ENCODE results near the gene YIPF2.
"Not testable (repeated sequence)": the region's sequence is repeated elsewhere in the genome, so short reads cannot be mapped to it uniquely, and the experiment has no call there.

YIPF2 gene

DNA sequence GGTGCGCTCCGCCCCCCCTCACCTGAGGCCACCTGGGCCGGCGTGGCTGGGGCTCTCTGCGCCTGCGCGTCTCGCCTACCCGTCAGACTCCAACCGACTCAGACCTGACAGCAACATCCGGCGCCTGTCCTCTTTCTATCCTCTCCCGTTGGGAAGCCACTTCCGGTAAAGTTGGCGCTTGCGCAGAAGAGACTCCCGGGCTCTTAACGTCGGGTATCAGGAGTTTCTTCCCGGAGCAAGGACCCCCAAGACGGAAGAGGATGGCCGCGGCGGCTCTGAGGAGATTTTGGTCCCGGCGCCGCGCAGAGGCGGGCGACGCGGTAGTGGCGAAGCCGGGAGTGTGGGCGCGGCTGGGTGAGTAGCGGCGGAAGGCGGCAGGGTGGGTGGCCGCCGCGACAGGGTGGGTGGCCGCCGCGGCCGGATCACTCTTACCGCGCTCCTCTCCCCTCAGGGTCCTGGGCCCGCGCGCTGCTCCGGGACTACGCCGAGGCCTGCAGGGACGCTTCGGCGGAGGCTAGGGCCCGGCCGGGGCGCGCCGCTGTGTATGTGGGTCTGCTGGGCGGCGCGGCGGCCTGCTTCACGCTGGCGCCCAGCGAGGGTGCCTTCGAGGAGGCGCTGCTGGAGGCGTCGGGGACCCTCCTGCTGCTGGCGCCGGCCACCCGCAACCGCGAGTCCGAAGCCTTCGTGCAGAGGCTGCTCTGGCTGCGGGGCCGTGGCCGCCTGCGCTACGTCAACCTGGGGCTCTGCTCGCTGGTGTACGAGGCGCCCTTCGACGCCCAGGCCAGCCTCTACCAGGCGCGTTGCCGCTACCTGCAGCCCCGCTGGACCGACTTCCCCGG lies at the start of gene YIPF2, which contains the start of gene TIMM29:
TSS of gene YIPF2 (minus strand) at position 77 of the 839 bp plus-strand sequence. CDS start 229 bp downstream, outside the sequence.
TSS of gene TIMM29 (plus strand) at position 249 of the 839 bp plus-strand sequence. CDS start at position 261, 12 bp downstream.
- peak; percentile 95 for DNase-seq (ENCODE audit: low spot score)

DNA sequence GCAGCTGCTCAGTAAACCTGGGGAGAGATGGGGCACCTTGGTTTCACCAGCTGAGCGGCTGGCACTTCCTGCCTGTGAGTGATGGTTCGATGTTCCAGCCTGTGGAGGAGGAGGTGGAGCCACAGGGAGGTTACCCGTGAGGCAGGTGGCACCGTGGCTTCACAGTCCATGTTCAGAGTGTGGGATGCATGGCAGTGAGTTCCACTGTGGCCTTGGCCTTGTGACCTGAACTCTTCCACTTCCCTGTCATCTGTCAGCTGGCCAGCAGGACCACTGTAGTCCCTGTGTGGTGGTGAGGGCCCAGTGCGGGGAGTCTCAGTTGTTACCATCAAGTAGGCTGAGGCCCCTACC lies 49.3 kb upstream of the YIPF2 start:
- DNase-seq (ENCODE audit: low spot score), result no peak

- DNase-seq (ENCODE audit: low spot score), result no peak
Measured at GRCh38 chr19:10976131-10976892, 47.9 kb upstream of the YIPF2 start.

DNA sequence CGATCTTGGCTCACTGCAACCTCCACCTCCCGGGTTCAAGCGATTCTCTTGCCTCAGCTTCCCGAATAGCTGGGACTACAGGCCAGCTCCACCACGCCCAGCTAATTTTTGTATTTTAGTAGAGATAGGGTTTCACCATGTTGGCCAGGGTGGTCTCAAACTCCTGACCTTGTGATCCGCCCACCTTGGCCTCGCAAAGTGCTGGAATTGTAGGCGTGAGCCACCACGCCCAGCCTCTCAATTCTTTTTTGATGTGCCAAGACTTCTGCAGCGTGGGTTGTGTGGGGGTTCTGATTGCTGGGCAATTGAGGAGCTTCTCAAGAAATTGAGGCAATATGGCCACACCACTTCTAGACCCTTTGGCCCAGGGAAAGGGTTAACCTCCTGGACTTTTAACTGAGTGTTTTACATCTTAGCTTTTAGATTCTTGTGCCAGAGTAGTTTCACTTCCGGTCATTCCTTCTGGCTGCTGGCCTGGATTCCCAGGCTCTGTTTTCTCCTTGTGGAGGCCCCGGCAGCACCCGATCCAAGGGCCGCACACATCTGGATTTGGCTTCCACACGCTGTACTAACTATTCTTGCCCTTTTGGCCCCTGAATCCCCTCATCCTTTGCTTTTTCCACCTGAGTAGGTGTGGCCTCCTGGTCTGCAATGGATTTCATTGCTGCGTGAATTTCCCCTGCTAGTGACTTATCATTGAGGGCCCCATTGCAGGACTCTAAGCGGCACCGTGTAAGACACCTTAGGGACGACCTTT lies 47.1 kb upstream of the YIPF2 start:
- no peak for DNase-seq (ENCODE audit: low spot score)

DNA sequence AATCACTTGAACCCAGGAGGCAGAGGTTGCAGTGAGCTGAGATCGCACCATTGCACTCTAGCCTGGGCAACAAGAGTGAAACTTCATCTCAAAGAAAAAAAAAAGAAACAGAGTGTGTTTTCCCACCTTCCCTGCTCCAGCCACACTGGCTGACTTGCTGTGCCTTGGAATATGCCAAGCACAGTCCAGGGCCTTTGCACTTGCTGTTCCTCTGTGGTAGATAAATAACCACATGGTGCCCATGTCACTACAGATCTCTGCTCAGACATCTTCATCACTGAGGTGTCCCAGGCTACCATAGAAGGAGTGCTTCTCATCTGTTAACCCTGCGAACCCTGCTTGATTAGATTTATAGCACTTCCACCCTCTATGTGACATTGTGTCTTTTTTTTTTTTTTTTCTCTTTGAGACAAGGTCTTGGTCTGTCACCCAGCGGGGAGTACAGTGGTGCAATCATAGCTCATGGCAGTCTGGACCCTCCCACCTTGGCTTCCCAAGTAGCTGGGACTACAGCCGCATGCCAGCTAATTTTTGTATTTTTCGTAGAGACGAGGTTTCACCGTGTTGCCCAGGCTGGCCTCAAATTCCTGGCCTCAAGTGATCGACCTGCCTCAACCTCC lies 42.8 kb upstream of the YIPF2 start:
- DNase-seq (ENCODE audit: low spot score), result no peak

DNA sequence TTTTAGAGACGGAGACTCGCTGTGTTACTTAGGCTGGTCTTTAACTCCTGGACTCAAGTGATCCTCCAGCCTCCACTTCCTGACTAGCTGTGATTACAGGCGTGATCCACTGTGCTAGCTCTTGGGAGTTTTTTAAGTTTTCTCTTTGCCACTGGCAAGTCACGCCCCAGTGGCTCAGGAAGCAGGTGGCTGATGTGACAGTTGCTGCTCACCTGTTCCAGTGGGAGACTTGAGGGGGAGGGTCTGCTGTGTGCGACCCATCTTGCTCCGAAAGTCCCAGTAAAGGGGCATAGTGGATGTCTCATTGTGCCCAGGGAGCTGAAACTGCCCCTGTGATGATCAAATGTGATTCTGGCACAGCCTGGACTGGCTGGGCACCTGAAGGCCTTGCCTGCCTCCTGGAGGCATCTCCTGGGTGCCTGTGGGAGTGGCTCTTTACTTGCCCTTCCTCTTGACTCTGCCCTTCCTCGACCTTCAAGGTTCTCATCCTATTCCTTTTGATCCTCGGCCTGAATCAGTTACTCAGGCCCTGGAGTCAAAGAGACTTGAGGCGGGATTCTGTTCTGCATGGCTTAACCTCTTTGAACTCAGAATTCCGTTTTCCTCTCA lies 40.2 kb upstream of the YIPF2 start:
- DNase-seq (ENCODE audit: low spot score), result no peak

DNA sequence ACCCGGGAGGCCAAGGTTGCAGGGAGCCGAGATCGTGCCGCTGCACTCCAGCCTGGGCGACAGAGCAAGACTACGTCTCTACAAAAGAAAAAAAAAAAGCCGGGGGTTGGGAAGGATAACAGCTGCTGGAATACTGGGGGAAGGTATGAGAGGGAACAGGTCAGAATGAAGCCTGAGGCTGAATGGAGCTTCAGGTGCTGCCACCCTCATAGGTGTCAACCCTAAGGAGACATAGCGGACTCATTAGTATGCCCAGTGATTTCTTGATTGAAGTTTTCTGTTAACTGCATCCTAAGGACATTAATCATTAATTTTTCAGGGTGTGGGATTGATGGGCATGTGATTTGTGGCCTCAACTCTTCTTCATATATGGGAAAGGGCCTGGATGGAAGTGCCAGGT lies 38.4 kb upstream of the YIPF2 start:
- DNase-seq (ENCODE audit: low spot score), result no peak

GRCh38 chr19:10965398-10965797 lies 37.0 kb upstream of the YIPF2 start:
- no peak for DNase-seq (ENCODE audit: low spot score)

- no peak for DNase-seq (ENCODE audit: low spot score)
Measured at GRCh38 chr19:10964903-10965302, 36.5 kb upstream of the YIPF2 start.

GRCh38 chr19:10963865-10964264 lies 35.4 kb upstream of the YIPF2 start:
- DNase-seq (ENCODE audit: low spot score), result no peak

DNA sequence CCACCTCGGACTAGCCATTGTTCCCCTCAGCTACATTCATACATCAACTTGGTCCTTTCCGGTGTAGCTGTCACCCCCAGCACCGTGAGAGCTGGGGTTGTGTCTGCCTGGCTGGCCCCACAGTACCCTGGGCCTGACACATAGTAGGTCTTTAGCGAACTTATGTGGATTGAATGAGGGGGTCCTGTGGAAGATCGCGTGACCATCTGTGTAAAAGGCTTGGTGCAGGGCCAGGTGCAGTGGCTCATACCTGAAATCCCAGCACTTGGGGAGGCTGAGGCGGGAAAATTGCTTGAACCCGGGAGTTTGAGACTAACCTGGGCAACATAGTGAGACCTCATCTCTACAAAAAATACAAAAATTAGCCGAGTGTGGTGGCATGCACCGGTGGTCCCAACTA lies 34.4 kb upstream of the YIPF2 start:
- no peak for DNase-seq (ENCODE audit: low spot score)

GRCh38 chr19:10961073-10961860 lies 32.8 kb upstream of the YIPF2 start:
- DNase-seq (ENCODE audit: low spot score), result no peak

DNA sequence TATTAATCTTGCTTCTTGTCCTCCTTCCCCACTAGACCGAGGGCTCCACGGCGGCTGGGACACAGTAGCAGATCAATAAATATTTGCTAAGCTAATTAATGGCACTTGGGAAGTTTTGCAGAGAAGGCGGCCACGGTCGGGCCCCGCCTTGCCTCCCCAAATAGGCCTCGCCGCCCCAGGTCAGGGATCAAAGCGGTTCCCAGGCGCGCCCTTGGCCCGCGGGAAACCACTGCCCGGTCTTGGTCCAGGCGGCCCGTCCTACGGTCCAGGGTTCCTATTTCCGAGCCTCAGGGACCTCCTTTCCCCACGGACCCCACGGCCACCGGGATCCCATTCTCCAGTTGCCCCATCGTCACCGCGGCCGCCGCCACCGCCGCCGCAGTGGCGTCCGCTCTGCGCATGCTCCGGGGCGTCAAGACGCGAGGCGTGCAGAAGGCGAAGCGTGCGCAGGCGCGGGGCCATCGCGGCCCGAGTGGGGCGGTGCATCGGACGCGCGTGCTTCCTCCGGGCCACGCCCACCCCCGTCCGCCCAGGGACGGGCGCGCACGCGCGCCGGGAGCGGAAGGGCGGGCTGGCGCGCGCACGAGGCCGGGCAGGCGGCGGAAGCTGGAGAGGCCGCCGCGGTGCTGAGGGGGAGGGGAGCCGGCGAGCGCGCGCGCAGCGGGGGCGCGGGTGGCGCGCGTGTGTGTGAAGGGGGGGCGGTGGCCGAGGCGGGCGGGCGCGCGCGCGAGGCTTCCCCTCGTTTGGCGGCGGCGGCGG lies 32.1 kb upstream of the YIPF2 start, which contains the start of gene SMARCA4:
TSS of gene SMARCA4 (plus strand) at position 717 of the 759 bp plus-strand sequence. CDS start 23,122 bp downstream, outside the sequence.
- peak; percentile 98 for DNase-seq (ENCODE audit: low spot score)

- DNase-seq (ENCODE audit: low spot score), result not testable (repeated sequence)
Measured at GRCh38 chr19:10959277-10959968, 31.0 kb upstream of the YIPF2 start.

DNA sequence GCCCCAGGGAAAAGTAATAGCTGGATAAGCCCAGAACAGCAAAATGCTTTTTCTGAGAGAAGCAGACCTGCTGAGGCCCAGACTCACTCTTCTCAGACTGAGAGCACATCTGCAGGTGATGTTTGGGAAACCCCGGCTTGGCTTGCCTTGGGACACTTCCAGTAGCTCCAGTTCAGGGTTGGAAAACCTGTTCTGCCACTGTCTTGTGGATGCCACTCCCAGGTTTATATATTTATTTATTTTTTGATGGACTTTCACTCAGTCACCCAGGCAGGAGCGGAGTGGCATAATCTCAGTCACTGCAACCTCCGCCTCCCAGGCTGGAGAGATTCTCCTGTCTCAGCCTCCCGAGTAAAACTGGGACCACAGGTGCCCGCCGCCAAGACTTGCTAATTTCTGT lies 24.4 kb upstream of the YIPF2 start:
- DNase-seq (ENCODE audit: low spot score), result no peak

DNA sequence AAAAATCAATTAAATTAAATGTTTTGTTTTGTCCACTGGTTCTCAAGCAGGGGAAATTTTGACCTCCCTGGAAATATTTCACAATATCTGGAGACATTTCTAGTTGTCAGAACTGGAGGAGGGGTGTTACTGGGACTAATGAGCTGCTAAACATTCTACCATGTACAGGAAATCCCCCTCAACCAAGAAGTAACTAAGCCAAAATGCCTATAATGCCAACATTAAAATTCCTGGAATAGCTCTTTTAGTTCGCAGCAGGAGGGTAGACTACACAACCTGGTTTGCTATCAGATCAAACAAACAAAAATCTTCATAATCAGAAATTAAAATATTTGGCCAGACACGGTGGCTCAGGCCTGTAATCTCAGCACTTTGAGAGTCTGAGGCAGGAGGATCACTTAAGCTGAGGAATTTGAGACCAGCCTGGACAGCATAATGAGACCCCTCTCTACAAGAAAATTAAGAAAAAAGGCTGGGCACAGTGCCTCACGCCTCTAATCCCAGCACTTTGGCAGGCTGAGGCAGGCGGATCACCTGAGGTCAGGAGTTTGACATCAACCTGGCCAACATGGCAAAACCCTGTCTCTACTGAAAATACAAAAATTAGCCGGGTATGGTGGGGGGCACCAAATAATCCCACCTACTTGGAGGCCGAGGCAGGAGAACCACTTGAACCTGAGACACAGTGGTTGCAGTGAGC lies 18.7 kb upstream of the YIPF2 start:
- DNase-seq (ENCODE audit: low spot score), result no peak

- DNase-seq (ENCODE audit: low spot score), result no peak
Measured at GRCh38 chr19:10945264-10945663, 16.8 kb upstream of the YIPF2 start.

- DNase-seq (ENCODE audit: low spot score), result not testable (repeated sequence)
Measured at GRCh38 chr19:10943412-10943811, 15.0 kb upstream of the YIPF2 start.

- not testable (repeated sequence) for DNase-seq (ENCODE audit: low spot score)
Measured at GRCh38 chr19:10941649-10942048, 13.2 kb upstream of the YIPF2 start.
